ENCODE results near the gene CCL14.
"Not testable (repeated sequence)": the region's sequence is repeated elsewhere in the genome, so short reads cannot be mapped to it uniquely, and the experiment has no call there.

The CCL14 gene

GRCh38 chr17:35986643-35987042, at the start of gene CCL14:
CCL14 (minus strand) TSS chr17:35986729; CDS start chr17:35986649, 80 bp downstream.
- Histone ChIP-seq H3K4me3 (peak within 1 kb of the TSS in 1 of 7 experiments; percentile 7), H3K27ac (peak within 1 kb of the TSS in 11 of 21 experiments; percentile 14 to 78 (median 26))

- no peak overlapping the region for H3K4me3 ChIP-seq
- no peak overlapping the region for H3K27ac ChIP-seq
These were observed 49.7 kb upstream of the CCL14 start for GRCh38 chr17:36036235-36036634.

- Histone ChIP-seq H3K27ac (no peak overlapping the region), H3K4me3 (no peak overlapping the region)
These were observed 47.6 kb upstream of the CCL14 start for GRCh38 chr17:36034127-36034526.

- H3K27ac ChIP-seq: no peak overlapping the region
- H3K4me3 ChIP-seq: no peak overlapping the region
These were observed 44.4 kb upstream of the CCL14 start for GRCh38 chr17:36030956-36031355.

- Histone ChIP-seq H3K27ac (no peak overlapping the region), H3K4me3 (no peak overlapping the region)
These were observed 41.2 kb upstream of the CCL14 start for GRCh38 chr17:36027761-36028160.

- Histone ChIP-seq H3K4me3 (no peak overlapping the region), H3K27ac (no peak overlapping the region)
These were observed 37.8 kb upstream of the CCL14 start for GRCh38 chr17:36024106-36024869.

- H3K27ac ChIP-seq: no peak overlapping the region
- H3K4me3 ChIP-seq: no peak overlapping the region
These were observed 32.9 kb upstream of the CCL14 start for GRCh38 chr17:36019423-36019822.

- peak within 1 kb of the TSS in 1 of 21 experiments; percentile 4 for H3K27ac ChIP-seq
- H3K4me3 ChIP-seq: no peak within 1 kb of the TSS
These were observed 31.3 kb upstream of the CCL14 start, which contains the start of gene CCL23 for GRCh38 chr17:36017799-36018198. CCL23 (minus strand) TSS chr17:36017972; CDS start chr17:36017897, 75 bp downstream.

GRCh38 chr17:36016555-36016954, 30.0 kb upstream of the CCL14 start:
- H3K27ac ChIP-seq: no peak overlapping the region
- no peak overlapping the region for H3K4me3 ChIP-seq

- H3K4me3 ChIP-seq, H3K27ac ChIP-seq: not testable (repeated sequence)
These were observed 29.4 kb upstream of the CCL14 start for GRCh38 chr17:36015895-36016294.

- no peak overlapping the region for H3K27ac ChIP-seq
- no peak overlapping the region for H3K4me3 ChIP-seq
These were observed 28.4 kb upstream of the CCL14 start for GRCh38 chr17:36014946-36015345.

GRCh38 chr17:36011201-36011600, 24.7 kb upstream of the CCL14 start:
- Histone ChIP-seq H3K27ac (no peak overlapping the region), H3K4me3 (no peak overlapping the region)

- Histone ChIP-seq H3K27ac (no peak overlapping the region), H3K4me3 (no peak overlapping the region)
These were observed 22.6 kb upstream of the CCL14 start for GRCh38 chr17:36008998-36009665.

GRCh38 chr17:36004594-36005108, 18.1 kb upstream of the CCL14 start:
- no peak overlapping the region for H3K27ac ChIP-seq

GRCh38 chr17:36002631-36003030, 16.1 kb upstream of the CCL14 start:
- H3K4me3 ChIP-seq: no peak overlapping the region
- H3K27ac ChIP-seq: no peak overlapping the region

More at GRCh38 chr17:36004594-36005108, 18.1 kb upstream of the CCL14 start:
- H3K4me3 ChIP-seq: no peak overlapping the region

- H3K27ac ChIP-seq: no peak overlapping the region
- no peak overlapping the region for H3K4me3 ChIP-seq
These were observed 15.5 kb upstream of the CCL14 start for GRCh38 chr17:36001862-36002603.

- no peak within 1 kb of the TSS for H3K27ac ChIP-seq
These were observed 14.7 kb upstream of the CCL14 start, which contains the start of gene CCL15 for GRCh38 chr17:36001110-36001771. CCL15 (minus strand) TSS chr17:36001553; CDS start chr17:36001492, 61 bp downstream.

GRCh38 chr17:36000732-36001109, 14.2 kb upstream of the CCL14 start:
- Histone ChIP-seq H3K4me3 (no peak overlapping the region), H3K27ac (no peak overlapping the region)

More at GRCh38 chr17:36001110-36001771, 14.7 kb upstream of the CCL14 start, which contains the start of gene CCL15:
- no peak within 1 kb of the TSS for H3K4me3 ChIP-seq

- Histone ChIP-seq H3K4me3 (no peak overlapping the region), H3K27ac (no peak overlapping the region)
These were observed 12.2 kb upstream of the CCL14 start for GRCh38 chr17:35998756-35999155.

Measured in skin epidermis (tissue), 12 donors.